ENCODE results near the gene SLC38A1.

SLC38A1 gene

GRCh38 chr12:46227616-46228015 lies 41.2 kb downstream of the SLC38A1 start:
- no peak for DNase-seq

GRCh38 chr12:46224386-46224785 lies 44.5 kb downstream of the SLC38A1 start:
- no peak for DNase-seq

DNA sequence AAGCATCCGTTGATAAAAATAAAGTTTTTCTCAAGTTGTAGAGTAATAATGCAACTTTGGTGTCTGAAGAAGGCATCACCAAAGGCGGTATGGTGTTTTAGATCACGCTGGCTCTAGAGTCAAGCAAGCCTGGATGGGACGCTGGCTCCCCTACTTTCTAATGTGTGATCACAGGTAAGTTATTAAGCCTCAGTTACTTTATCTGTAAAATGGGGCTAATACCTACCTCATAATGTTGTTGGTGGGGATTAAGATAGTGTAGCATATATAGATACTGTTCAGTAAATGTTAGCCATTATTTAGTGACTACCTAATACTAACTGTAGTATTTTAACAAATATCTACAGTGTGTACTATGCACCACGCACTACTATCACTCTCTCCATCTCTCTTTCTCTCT lies 45.8 kb downstream of the SLC38A1 start:
- DNase-seq = no peak

GRCh38 chr12:46222636-46223035 lies 46.2 kb downstream of the SLC38A1 start:
- peak; percentile 27 for DNase-seq

DNA sequence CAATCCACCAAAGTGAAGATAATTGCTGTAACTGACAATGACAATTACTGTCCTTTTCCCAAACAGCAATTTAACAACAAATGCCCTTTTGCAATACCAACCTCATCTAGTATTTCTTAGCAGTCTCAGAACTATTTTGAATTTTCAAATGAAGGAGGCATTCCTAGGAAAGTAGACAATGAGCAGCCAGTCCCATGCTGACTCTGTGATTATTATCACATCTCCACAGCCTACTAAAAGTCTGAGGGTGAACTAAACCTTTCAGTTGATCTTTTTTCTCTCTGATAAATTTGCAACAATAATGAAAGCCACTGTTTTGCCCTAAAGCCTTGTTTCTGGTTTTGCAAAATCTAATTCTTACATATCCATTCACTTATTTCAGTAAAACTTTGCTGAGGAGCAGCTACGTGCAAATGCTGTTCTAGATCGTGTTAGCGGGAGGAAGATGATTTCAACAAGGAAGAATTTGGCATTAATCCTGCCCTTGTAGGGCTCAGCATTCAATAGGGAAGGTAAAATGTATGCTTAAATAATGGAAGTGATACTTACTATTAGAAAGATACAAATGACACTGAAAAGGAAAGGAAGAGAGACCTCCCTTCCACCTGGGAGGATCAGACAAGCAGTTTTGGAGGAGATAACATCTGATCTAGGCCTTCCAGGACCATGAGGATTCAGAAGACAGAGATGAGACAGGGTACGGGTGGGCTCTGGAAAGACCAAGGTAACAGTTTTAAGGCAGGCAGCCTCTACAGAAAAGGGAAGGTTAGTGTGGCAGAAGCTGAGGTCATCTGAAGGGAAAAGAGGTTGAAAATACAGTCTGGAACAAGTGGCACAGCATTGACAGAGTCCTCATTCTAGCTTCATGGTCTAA lies 47.4 kb downstream of the SLC38A1 start:
- DNase-seq = no peak

DNA sequence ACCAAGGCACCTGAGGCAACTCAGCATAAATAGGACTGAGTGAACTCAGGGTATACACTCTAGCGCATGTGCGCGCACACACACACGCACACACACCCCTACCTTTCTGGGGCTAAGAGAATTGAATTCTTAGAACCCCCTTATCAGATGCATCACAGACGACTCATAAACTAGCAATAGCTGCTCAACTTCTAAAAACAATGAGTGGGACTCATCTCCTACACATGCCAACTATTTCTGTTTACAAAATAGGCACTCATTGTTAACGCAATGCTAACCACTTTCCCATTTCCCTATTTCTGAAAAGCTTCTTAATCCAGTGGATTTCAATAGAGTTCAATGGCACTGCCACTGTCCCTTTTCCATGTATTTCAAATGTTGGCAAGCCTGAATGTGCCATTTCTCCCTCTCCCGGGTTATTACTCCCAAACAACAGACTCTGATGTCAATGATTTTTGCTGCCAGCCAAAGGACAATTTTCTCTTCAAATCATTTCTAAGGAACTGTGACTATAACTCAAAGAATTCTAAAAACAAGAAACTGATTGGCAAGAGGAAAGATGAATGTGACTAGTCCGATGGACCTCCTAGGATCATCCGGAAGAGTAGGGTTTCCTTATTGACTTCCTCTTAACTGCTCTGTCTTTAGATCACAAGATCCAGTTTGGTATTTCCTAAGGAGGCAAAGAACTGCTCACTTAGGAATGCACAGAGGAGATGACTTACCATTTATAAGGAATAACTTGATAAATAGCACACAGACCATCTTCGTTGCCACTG lies 48.8 kb downstream of the SLC38A1 start:
- peak; percentile 89 for DNase-seq

- no peak for DNase-seq
Measured at GRCh38 chr12:46219132-46219876, 49.5 kb downstream of the SLC38A1 start.

GRCh38 chr12:46218322-46219095 lies 50.3 kb downstream of the SLC38A1 start:
- peak; percentile 32 for DNase-seq

GRCh38 chr12:46217541-46218321 lies 51.1 kb downstream of the SLC38A1 start:
- peak; percentile 81 for DNase-seq

GRCh38 chr12:46214668-46215436 lies 54.0 kb downstream of the SLC38A1 start:
- DNase-seq = peak; percentile 90

- no peak for DNase-seq
Measured at GRCh38 chr12:46212108-46212982, 56.5 kb downstream of the SLC38A1 start.

- peak; percentile 42 for DNase-seq
Measured at GRCh38 chr12:46210873-46211439, 57.9 kb downstream of the SLC38A1 start.

DNA sequence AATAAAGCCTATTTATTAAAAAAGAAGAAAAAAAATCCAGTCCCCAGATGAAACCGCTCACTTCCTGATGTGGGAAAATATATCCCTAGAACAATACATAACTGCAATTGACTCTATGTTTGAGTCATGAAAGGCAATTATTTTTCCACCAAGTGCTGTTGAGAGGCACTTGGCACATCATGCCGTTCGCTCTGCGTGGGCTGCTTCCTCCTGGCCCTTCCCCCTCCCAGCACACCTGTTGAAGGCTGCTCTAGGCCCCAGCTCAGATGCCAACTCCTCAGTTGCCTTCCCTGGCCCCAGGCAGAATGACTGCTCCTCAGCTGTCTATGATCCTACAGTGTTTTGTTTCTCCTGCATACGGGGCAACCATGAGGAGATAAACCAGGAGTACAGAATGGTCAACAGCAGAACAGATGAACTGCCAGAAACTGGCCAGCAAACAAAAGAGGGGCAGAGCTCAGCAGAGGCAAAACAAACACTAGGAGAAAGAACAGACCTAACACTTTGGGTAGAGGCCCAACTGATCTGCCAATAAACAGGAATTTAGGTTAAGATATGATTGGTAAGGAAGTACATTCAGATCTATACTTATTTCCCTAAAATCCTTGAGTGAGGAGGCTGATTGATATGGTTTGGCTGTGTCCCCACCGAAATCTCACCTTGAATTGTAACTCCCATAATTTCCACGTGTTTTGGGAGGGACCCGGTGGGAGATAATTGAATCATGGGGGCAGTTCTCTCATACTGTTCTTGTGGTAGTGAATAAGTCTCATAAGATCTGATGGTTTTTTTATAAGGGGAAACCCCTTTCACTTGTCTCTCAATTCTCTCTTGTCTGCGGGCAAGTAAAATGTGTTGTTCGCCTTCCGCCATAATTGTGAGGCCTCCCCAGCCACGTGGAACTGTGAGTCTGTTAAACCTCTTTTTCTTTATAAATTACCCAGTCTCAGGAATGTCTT lies 58.6 kb downstream of the SLC38A1 start:
- DNase-seq = peak; percentile 73

DNA sequence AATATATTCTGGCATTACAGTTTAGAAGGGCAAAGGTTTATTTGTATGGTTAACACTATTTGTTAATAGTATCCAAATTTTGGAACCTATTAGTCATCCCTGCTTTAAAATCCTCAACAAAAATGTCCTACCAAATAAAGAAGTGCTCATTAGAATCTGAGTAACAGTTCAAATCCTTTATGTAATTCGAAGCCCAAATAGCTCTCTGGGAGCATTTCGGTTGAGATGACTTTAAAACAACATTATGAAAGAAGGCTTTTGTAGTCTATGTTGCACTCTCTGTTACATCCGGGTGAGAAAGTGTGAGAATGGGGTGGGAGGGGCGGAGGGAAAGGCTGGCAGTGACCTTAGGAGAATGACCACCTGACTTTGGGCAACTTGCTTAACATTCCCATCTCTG lies 59.7 kb downstream of the SLC38A1 start:
- DNase-seq = peak; percentile 37

GRCh38 chr12:46208370-46208769 lies 60.5 kb downstream of the SLC38A1 start:
- DNase-seq = no peak

- DNase-seq = no peak
Measured at GRCh38 chr12:46207644-46208043, 61.2 kb downstream of the SLC38A1 start.

- no peak for DNase-seq
Measured at GRCh38 chr12:46206471-46206870, 62.4 kb downstream of the SLC38A1 start.

- DNase-seq = no peak
Measured at GRCh38 chr12:46205294-46205693, 63.5 kb downstream of the SLC38A1 start.
